ENCODE measurements around the gene EXOC8. TPM values are rescaled to one million over a fixed set of nuclear protein-coding genes. Genes with fewer than 3 reads are reported as not detected.

The EXOC8 gene
- total and polyA plus RNA-seq, 2 of the 13 experiments (the other 11 are each of a cell fraction or from before 2014, with no cell fraction given) = 2.1 to 7.9 TPM

DNA sequence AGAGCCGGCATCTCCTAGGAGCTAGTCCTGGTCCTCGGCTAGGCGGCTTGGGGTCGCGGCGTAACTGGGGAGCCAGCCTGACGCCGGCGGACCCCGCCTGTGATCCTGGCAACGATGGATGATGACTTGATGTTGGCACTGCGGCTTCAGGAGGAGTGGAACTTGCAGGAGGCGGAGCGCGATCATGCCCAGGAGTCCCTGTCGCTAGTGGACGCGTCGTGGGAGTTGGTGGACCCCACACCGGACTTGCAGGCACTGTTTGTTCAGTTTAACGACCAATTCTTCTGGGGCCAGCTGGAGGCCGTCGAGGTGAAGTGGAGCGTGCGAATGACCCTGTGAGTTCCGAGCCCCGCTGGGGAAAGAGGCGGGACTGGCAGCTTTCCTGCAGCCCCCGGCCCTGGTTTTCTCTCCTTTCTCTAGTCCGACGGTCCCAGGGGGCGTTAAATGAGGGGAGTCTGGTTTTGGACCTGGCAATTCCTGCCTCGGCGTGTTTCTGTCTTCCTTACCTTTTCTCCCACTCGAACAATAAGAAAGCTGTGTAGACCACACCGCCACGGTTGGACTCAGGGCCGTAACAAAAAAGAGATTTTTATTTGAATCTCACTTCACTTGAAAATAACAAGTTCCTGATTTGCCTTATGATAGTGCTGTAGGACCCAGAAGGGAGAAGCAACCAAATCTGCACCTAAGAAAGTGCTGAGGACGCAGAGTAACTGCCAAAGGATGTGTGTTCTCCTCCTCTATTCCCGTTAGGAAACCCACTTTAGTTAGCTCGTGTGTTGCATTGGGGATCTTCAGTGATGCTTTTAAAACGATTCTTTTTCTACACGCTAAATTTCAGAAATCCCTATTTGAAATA lies 847 bp upstream of the EXOC8 start, which contains the start of gene SPRTN (continued):
- TF ChIP-seq DDIT3 (CRISPR knock-in tag; IDR thresholded peaks at IDR 0.05) = no peak
- no peak for TF ChIP-seq KLF15 (CRISPR knock-in tag; IDR thresholded peaks at IDR 0.05; ENCODE audit: borderline replicate concordance)
- TF ChIP-seq ZNF510 (CRISPR knock-in tag; IDR thresholded peaks at IDR 0.05; ENCODE audit: low read depth) = 0 out of 2 replicates have a peak, but pooled peaks have one; percentile 2
- peak; percentile 65; the same call in 1 of the 2 replicates for TF ChIP-seq ZFP90 (CRISPR knock-in tag; IDR thresholded peaks at IDR 0.05; ENCODE audit: borderline replicate concordance)
- no peak for TF ChIP-seq STAG1 (CRISPR knock-in tag; IDR thresholded peaks at IDR 0.05)
- no peak for TF ChIP-seq ZNF24 (IDR thresholded peaks at IDR 0.05)
- peak; percentile 81; the same call in 1 of the 2 replicates for TF ChIP-seq ZNF225 (CRISPR knock-in tag; IDR thresholded peaks at IDR 0.05)
- no peak for TF ChIP-seq TCF7 (IDR thresholded peaks at IDR 0.05; ENCODE audit: low read depth)
- no peak for TF ChIP-seq ZNF75D (CRISPR knock-in tag; IDR thresholded peaks at IDR 0.05; ENCODE audit: borderline replicate concordance)
- no peak for TF ChIP-seq SIN3A (IDR thresholded peaks at IDR 0.05; ENCODE audit: borderline replicate concordance, low read depth, low read length)
- TF ChIP-seq FOSL1 (CRISPR knock-in tag; IDR thresholded peaks at IDR 0.05; ENCODE audit: borderline replicate concordance) = no peak
- TF ChIP-seq ZNF782 (CRISPR knock-in tag; IDR thresholded peaks at IDR 0.05; ENCODE audit: borderline replicate concordance) = no peak
- TF ChIP-seq MEF2D (CRISPR knock-in tag; IDR thresholded peaks at IDR 0.05) = 0 out of 2 replicates have a peak, but pooled peaks have one; percentile 34
- TF ChIP-seq ARNT (IDR thresholded peaks at IDR 0.05) = no peak
- TF ChIP-seq ZNF660 (CRISPR knock-in tag; IDR thresholded peaks at IDR 0.05; ENCODE audit: borderline replicate concordance, low read depth) = no peak
- no peak for TF ChIP-seq KLF13 (CRISPR knock-in tag; IDR thresholded peaks at IDR 0.05)
- no peak for TF ChIP-seq ZFP62 (CRISPR knock-in tag; IDR thresholded peaks at IDR 0.05)
- TF ChIP-seq HMG20A (CRISPR knock-in tag; IDR thresholded peaks at IDR 0.05; ENCODE audit: borderline replicate concordance) = no peak
- TF ChIP-seq ZNF850 (CRISPR knock-in tag; conservative IDR thresholded peaks at IDR 0.05) = no peak
- TF ChIP-seq, protein P1, sequence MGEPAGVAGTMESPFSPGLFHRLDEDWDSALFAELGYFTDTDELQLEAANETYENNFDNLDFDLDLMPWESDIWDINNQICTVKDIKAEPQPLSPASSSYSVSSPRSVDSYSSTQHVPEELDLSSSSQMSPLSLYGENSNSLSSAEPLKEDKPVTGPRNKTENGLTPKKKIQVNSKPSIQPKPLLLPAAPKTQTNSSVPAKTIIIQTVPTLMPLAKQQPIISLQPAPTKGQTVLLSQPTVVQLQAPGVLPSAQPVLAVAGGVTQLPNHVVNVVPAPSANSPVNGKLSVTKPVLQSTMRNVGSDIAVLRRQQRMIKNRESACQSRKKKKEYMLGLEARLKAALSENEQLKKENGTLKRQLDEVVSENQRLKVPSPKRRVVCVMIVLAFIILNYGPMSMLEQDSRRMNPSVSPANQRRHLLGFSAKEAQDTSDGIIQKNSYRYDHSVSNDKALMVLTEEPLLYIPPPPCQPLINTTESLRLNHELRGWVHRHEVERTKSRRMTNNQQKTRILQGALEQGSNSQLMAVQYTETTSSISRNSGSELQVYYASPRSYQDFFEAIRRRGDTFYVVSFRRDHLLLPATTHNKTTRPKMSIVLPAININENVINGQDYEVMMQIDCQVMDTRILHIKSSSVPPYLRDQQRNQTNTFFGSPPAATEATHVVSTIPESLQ (CRISPR knock-in tag; conservative IDR thresholded peaks at IDR 0.05) = no peak
- no peak for TF ChIP-seq ZMAT5 (CRISPR knock-in tag; IDR thresholded peaks at IDR 0.05; ENCODE audit: borderline replicate concordance, low read depth)
- TF ChIP-seq, protein P2, sequence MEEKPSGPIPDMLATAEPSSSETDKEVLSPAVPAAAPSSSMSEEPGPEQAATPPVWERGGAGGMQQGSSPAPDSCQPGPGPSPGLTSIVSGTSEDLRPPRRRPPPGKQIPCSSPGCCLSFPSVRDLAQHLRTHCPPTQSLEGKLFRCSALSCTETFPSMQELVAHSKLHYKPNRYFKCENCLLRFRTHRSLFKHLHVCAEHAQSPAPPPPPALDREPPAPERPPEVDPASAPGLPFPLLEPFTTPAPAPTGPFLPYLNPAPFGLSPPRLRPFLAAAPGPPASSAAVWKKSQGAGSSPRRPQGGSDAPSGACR (CRISPR knock-in tag; IDR thresholded peaks at IDR 0.05) = no peak
- TF ChIP-seq NBN (conservative IDR thresholded peaks at IDR 0.05) = no peak
- no peak for TF ChIP-seq RELA (CRISPR knock-in tag; IDR thresholded peaks at IDR 0.05)
- TF ChIP-seq FOXM1 (CRISPR knock-in tag; IDR thresholded peaks at IDR 0.05) = 0 out of 2 replicates have a peak, but pooled peaks have one; percentile 13
- 0 out of 2 replicates have a peak, but pooled peaks have one; percentile 39 for TF ChIP-seq SATB2 (CRISPR knock-in tag; IDR thresholded peaks at IDR 0.05)
- no peak for TF ChIP-seq E2F1 (CRISPR knock-in tag; IDR thresholded peaks at IDR 0.05)

Measured in HepG2 (cell line).